NOMO-1 (cell line): ENCODE measurements around the gene DGKH.
A peak's percentile ranks its signal among the peaks of the same experiment; 100 is the strongest.
"Not testable (repeated sequence)": the region's sequence is repeated elsewhere in the genome, so short reads cannot be mapped to it uniquely, and the experiment has no call there.

Source experiments
- DNase-seq, 2 experiments: peaks; one replicate each; lab custom pipeline; 2025; ENCODE audit not compliant: unreplicated experiment in 2 of 2; lab: John Stamatoyannopoulos, UW

Gene DGKH

DNA sequence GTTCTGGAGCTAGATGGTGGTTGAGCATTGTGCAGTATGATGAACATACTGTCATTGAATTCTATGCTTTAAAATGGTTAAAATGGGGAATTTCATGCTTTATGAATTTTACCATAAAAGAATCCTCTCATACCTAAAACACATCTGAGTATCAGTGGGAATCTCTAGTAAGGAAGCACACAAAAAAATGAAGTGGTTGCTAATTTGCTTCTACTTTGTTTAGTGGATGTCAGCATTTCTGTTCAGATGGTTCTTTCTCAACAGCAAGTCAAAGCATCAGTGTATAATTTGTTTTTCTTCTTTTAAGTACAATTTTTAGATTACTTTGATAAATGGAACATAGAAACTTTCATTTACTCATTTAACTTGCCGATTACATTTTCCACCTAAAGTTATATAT is 171.4 kb downstream of the DGKH start:
- DNase-seq = no peak

DNA sequence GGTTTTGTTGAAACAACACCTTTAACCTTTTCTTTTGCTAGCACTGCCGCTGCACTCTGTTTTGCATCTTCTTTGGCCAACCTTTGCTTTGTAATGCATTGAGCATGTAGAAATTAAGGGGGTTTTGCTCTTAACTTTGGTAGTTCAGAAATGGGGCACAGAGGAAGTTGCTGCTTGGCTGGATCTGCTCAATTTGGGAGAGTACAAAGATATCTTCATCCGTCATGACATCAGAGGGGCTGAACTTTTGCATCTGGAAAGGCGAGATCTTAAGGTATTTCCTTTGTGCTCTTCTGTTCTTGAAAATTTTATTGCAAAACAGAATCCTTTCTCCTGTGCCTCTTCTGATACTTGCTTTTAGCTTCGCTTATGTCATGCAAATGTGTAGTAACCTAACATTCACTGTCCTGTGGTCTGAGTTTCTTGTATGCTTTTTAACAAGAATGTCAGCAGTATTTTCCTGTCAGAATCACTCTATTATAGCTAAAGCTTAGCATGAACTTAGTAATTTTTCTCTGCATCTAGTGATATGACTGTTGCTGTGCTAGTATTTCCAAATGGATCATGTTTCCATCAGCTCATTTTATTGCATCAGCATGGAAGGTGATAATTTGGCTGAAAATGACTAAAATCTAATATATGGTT is 172.8 kb downstream of the DGKH start:
- DNase-seq = no peak

DNA sequence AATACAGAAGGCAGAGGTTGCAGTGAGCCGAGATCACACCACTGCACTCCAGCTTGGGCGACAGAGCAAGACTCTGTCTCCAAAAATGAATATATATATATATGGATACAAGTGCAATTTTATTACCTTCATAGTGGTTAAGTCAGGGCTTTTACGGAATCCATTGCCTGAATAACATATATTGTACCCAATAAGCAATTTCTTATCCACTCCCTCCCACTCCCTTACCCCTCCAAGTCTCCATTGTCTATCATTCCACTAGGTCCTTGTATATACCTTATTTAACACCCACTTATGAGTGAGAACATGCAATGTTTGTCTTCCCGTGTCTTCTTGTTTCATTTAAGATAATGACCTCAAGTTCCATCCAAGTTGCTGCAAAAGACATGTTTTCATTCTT is 175.2 kb downstream of the DGKH start:
- DNase-seq = no peak

DNA sequence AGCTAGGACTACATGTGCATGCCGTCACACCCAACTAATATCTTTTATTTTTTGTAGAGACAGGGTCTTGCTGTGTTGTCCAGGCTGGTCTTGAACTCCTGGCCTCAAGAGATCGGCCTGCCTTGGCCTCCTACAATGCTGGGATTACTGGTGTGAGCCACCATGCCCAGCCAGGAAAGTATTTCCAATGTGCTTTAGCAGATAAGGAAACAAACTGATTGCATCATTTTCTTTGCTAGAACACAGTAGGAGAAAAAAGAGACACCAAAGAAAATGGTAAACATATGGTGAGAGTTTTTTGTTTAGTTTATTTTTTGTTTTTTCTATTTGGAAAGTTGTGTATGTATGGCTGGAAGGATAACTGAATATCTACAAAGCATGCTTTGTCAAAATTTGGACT is 176.6 kb downstream of the DGKH start:
- no peak for DNase-seq

DNA sequence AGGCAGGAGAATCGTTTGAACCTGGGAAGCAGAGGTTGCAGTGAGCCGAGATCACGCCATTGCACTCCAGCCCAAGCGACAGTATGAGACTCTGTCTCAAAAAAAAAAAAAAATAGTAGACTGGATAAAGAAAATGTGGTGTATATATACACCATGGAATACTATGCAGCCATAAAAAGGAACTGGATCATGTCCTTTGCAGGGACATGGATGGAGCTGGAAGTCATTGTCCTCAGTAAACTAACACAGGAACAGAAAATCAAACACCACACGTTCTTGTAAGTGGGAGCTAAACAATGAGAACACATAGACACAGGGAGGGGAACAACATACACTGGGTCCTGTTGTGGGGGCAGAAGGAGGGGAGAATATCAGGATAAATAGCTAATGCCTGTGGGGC is 178.3 kb downstream of the DGKH start:
- not testable (repeated sequence) for DNase-seq

DNA sequence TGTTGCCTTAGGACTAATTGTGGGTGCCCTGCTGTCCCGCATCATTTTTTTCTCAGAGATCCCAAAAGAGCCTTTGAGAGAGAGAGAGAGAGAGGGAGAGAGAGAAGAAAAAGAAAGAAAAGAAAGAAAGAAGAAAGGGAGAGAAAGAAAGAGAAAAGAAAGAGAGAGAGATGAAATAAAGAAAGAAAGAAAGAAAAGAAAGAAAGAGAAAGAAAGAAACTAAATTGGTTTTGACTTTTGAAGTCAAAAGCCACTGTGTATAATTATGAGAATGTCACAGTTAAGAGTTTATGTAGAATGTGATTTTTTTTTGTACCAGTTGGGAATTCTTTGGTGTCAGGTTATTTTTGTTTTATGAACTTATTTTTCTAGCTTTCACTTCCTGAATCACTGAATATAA is 180.1 kb downstream of the DGKH start:
- no peak for DNase-seq

DNA sequence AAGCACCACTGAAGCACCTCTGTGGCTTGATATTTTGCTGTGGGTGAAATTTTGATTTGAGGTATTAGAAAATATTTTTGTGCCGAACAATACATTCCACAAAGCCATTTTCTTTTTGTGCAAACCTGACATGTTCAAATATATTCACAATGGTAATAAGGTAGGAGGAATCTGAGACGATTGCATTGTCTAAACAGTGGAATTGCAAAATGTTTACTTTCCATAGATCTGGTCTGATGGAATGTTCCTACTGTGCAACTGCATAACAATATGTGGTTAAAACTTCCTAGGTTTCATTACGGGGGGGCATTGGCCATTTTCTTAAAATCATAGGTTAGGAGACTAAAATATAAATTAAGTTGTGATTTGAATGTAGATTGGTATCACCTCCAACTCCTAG is 180.8 kb downstream of the DGKH start:
- no peak for DNase-seq

DNA sequence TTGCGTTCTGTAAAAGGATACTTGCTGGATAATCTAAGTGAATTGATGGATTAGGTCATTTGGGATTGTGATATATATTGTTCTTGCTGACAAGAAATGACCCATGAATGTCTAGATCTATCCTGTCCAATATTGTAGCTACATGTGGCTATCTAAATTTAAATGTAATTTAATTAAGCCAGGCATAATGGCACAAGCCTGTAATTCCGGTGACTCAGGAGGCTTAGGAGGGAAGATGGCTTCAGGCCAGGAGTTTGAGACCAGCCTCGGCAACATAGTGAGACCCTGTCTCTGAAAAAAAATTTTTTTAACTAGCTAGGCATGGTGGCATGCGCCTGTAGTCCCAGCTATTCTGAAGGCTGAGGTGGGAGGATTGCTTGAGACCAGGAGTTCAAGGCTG is 184.2 kb downstream of the DGKH start:
- DNase-seq = no peak

DNA sequence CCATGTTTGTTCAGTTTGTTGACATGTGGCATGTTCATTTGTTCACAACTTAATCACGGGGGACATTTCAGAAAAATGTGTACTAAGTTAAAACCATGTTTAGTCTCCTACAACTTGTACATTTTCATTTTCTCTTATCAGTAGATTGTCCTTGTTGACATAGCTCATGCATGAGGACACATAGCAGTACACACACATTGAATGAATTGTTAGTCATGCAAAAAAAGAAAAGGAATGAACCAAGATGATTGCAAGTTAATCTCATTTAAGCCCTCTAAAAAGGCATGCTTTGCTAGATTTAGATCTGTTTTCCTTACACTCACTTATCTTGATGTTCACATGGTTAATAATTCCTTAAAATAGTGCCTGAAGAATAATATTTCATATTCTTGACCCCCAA is 185.3 kb downstream of the DGKH start:
- no peak for DNase-seq

DNA sequence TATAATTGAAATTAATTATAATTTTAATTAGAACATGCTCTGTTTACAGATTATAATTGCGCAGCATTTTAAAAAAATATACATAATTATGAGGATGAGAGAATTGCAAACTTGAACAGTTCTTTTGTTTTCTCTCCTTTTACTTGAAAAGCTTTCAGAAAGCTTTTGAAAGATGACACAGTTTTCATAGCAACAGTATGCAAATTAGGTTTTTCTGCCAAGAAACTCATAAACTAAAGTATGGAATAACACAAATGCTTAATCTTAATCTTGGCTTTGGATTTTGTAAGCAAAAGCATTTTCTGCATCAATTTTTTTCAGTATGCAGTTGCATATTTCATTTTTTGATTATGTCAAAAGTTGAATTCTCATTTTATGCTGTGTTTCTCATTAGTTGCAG is 190.7 kb downstream of the DGKH start:
- DNase-seq = no peak

DNA sequence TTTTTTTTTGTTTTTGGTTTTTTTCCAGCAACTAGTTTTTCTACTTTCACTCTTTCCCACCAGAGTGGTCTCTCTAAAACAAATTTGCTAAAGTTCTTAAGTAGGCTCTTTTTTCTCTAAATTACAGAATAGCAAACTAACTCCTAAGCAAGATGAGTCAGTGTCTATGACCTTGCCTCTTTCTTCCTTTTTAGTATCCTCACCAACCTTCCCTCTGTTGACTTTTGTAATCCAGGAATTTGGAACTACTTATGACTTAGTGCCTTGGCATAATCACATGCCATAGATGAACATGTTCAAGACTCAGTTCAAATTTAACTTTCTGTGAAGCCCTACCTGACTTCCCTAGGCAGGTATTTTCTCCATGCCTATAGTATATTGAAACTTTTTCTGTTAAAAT is 191.2 kb downstream of the DGKH start:
- no peak for DNase-seq

DNA sequence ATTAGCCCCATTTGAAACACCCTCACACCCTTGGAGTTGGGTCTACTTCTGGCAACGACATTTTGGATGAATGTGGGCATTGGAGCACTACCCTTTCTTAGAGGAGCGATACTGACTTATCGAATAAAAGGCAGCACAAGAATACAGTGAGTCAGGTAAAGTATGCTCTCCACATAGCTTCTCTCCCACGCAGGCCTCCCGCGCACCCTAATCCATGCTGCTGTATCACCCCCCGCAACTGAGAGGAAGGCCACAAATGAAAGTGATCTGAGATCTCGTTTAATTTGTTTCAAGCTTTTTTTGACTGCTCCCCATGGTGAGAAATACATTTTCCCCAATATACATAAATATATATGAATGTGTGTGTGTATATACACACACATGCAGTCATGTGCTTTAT is 198.1 kb downstream of the DGKH start:
- DNase-seq = no peak

DNA sequence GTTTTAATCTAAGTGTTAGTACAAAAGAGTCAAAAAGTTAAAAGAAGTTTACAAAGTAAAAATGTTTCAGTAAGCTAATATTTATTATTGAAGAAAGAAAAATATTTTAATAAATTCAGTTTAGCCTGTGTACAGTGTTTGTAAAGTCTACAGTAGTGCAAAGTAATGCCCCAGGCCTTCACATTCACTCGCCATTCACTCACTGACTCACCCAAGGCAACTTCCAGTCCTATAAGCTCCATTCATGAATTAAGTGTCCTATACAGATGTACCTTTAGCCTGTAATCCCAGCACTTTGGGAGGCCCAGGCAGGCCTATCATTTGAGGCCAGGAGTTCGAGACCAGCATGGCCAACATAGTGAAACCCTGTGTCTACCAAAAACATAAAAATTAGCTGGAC is 199.4 kb downstream of the DGKH start:
- no peak for DNase-seq

DNA sequence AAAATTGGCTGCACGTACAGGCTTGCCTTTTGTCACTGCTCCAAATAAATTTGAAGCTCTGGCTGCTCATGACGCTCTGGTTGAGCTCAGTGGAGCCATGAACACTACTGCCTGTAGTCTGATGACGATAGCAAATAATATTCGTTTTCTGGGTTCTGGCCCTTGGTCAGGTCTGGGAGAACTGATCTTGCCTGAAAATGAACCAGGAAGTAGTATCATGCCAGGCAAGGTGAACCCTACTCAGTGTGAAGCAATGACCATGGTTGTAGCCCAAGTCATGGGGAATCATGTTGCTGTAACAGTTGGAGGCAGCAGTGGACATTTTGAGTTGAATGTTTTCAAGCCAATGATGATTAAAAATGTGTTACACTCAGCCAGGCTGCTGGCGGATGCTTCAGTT is 207.4 kb downstream of the DGKH start:
- DNase-seq = no peak

DNA sequence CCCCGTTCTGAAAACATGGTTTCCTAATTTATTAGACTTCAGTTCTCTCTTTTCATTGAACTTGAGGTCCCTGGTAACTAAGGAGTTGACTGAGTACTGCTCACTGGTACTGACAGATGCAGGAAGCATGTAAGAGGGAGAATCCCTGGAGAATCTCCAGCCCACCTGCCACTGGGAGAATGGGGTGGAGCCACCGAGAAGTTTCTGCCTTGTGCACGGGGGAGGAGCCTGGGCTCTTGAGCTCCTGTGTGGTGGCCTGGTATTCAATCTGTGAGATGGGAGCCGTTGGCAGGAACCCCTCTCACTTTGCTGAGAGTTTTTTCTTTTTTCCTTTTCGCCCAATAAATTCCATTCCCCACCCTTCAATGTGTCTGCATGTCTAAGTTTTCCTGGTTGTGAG is 210.3 kb downstream of the DGKH start:
- DNase-seq = no peak

DNA sequence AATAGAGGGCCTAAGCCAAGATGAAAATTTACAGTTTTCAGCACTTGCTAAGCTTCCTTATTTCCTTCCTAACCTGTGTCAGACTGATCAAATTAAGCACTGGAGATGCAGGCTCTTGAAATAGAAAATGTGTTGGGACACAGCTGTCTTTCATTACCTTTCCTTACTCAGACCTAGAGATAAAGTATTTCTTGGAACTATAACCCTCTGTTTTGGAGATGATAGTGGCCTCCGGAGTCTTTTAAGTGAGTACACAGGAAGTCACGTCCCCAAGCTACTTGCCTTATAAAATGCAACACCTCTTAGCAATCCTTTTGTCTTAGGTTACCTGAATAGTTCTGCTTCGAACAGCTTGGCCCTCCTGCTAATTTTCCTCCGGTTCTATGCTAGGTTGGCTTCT is 211.1 kb downstream of the DGKH start:
- DNase-seq = no peak

DNA sequence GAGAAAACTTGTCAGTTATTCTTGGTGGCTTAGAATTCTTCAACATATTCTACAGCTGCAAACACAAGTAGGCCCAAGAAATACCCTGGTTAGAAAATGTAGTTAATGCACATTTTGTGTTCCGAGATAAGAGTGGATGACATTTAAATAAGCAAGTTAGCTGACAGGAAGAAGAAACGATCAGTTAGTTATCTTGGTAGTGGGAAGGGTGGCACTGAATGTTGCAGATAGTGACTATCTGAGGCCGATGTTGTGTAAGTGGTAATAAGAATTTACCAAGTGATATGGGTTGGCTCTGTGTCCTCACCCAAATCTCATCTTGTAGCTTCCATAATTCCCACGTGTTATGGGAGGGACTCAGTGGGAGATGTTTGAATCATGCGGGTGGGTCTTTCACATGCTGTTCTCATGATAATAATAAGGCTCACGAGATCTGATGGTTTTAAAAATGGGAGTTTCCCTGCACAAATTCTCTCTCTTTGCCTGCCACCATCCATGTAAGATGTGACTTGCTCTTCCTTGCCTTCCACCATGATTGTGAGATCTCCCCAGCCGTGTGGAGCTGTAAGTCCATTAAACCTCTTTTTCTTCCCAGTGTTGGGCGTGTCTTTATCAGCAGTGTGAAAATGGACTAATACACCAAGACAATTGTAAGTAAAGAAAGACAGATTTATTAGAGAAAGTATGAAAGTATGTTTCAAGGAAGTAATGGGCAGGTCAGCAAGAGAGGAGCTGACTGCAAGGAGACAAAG is 212.6 kb downstream of the DGKH start:
- DNase-seq = no peak

DNA sequence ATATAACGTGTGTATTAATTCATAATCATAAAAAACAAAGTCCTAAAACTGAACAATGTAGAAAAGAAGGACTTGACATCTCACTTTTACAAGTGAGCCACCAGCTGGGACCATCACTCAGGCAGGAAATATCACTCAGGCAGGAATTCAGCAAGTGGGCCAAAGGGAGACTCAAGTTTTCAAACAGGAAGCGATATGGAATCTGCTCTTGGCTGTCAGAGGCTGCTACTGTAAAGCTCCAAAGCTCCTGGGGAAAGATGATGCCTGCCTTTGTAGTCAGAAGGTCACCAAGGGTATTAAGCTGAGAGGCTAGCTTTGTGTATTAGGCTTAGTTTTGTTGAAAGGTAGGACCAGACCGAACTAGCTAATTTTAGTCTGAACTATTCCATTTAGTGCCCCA is 218.0 kb downstream of the DGKH start:
- no peak for DNase-seq

DNA sequence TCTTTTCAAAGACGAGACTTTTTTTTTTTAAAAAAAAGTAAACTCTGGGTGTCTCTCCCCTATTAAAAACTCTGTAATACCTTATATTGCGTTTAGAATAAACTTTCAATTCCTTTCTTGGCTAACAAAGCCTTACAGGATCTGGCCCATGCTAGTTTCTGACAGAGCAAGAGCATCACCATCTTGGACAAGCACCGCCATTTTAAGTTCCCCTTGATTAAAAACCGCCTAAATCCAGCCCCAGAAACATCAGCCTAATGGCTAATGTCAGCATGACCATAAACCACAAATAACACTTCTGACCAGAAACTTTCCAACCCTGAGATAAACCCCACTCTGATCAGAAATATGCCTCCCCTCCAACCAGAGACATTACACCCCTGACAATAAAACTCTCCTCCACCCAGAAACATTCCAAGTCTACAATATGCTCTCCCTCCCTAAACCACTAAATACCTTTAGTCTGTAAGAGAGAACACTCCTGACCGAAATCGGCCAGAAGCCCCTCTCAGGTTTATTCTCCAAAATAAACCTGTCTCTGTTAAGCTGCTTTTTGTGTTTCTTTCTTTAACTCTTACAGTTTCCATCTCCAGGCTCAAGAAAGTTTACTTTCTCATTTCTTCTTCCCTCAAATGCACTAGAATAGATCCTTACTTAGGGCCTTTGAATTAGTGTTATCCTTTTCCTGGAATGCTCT is 221.9 kb downstream of the DGKH start:
- DNase-seq = no peak

DNA sequence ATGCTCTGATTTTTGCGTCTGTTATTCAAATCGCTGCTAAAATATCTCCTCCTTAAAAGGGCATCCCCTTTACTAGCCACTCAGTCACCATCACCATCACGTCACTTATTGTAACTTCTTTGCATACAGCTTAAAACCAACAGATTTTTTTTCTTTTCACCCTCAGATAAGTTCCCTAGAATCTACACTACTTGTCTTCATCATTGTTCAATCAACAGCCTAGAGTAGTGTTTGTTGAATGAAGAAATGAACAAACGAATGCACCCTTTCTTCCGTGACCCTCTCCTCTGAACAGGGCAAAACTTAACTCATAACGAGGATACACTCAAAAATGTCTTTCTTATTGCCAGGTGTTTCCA is 222.4 kb downstream of the DGKH start:
- DNase-seq = no peak

DNA sequence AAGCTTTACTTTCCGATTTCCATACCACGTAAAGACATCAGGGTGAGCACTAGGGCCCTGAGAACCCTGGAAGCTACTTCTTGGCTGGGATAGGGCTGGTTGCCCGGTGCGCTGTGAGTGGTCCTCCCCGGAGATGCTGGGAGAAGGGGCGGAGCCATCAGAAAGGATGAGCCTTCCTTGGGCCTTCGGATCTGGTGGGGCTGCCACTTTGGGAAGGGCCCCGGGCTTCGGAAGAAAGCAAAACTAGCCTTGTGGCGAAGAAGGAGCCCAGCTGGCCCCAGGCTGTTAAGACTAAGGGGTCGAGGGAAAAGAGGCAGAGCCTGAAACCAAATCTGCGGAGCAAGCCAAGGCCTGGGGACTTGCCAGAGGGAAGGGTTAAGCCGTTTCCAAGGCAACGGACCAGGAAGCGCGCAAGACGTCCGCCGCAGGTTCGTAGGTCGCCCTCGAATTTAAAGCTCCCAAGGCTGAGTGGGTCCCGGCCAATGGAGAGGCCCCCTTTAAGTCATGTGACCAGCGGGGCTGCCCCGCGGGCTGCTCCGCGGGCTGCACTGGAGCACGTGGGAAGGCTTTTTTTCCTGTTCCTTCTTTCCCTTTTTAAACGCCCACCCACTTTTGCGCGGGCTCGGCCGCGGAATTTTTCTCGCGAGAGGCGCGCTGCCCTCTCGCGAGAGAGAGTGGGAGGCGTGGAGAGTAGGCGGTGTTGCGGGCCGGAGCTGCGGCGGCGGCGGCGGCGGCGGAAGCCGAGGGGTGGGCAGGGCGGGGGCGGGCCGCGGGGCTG is 223.1 kb downstream of the DGKH start:
- DNase-seq = peak; percentile 96 to 97
